ENCODE data around the gene MLLT3. TPM values are rescaled to one million over a fixed set of nuclear protein-coding genes. Genes with fewer than 3 reads are reported as not detected.

MLLT3 gene
- total RNA-seq, 4 donors from 2014 or later: 9.4 to 38.2 (median 30.2) TPM

- in situ Hi-C loops (cut with MboI; ENCODE audit: low pct_ligation_motif_present in 1 of 4, low pct_unique_long_range_greater_than_20kb in 1 of 4, low sequenced_read_pairs in 3 of 4): no loop called here
Measured at GRCh38 chr9:20598367-20598766, 23.9 kb downstream of the MLLT3 start.

DNA sequence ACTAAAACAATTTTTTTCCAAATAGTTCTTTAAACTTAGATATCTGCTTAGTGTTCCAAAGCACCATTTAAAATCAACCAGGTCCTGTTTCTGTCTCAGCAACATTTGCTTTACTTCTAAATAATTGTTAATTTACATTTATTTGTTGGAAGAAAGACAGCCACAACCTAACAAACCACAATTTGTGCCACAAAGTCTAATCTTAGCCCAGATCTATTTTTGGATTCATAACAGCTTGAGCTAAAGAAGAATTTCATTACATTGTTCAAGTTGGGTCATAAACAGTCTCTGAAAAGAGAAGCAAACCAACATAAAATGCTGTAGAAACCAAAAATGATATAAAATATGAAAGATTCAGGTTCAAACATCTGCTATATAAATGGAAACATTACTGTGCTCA is 24.4 kb downstream of the MLLT3 start:
- in situ Hi-C loops (cut with MboI; ENCODE audit: low pct_ligation_motif_present in 1 of 4, low pct_unique_long_range_greater_than_20kb in 1 of 4, low sequenced_read_pairs in 3 of 4) (no loop called here), intact Hi-C loops (cut with DNase I; ENCODE audit: low total_unique reads) (no loop called here)
- no peaks in the 10 kb centered on the region for H3K36me3 ChIP-seq
- H3K27me3 ChIP-seq: no peaks in the 10 kb centered on the region
- H3K4me1 ChIP-seq: peaks cover 10 to 32% (median 20%) of the 10 kb centered on the region in 4 donors
- no peak overlapping the region for H3K4me3 ChIP-seq
- peak overlapping the region in 2 of 4 donors; percentile 1 to 12 for H3K27ac ChIP-seq
- no peaks in the 10 kb centered on the region for H3K9me3 ChIP-seq
- no peak for TF ChIP-seq POLR2A (IDR thresholded peaks at IDR 0.05)
- TF ChIP-seq EP300 (IDR thresholded peaks at IDR 0.05; ENCODE audit: low read depth): no peak
- TF ChIP-seq, protein P1, sequence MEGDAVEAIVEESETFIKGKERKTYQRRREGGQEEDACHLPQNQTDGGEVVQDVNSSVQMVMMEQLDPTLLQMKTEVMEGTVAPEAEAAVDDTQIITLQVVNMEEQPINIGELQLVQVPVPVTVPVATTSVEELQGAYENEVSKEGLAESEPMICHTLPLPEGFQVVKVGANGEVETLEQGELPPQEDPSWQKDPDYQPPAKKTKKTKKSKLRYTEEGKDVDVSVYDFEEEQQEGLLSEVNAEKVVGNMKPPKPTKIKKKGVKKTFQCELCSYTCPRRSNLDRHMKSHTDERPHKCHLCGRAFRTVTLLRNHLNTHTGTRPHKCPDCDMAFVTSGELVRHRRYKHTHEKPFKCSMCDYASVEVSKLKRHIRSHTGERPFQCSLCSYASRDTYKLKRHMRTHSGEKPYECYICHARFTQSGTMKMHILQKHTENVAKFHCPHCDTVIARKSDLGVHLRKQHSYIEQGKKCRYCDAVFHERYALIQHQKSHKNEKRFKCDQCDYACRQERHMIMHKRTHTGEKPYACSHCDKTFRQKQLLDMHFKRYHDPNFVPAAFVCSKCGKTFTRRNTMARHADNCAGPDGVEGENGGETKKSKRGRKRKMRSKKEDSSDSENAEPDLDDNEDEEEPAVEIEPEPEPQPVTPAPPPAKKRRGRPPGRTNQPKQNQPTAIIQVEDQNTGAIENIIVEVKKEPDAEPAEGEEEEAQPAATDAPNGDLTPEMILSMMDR (IDR thresholded peaks at IDR 0.05): no peak
- DNase-seq: no peak

More at GRCh38 chr9:20598367-20598766, 23.9 kb downstream of the MLLT3 start:
- intact Hi-C loops (cut with DNase I; ENCODE audit: low total_unique reads): no loop called here
- H3K36me3 ChIP-seq: no peaks in the 10 kb centered on the region
- H3K9me3 ChIP-seq: no peaks in the 10 kb centered on the region
- DNase-seq: no peak
- peak overlapping the region in 1 of 4 donors; percentile 1 for H3K27ac ChIP-seq
- no peak overlapping the region for H3K4me3 ChIP-seq
- WGBS, 2 donors (ENCODE audit: low coverage in 1 of 2): 79 to 90% methylated on average over 1 of the region's 1 CpG
- no peaks in the 10 kb centered on the region for H3K27me3 ChIP-seq
- TF ChIP-seq POLR2AphosphoS5 (IDR thresholded peaks at IDR 0.05) (no peak), POLR2A (IDR thresholded peaks at IDR 0.05) (no peak), EP300 (IDR thresholded peaks at IDR 0.05; ENCODE audit: low read depth) (no peak)
- TF ChIP-seq, protein P1 (IDR thresholded peaks at IDR 0.05): no peak
- H3K4me1 ChIP-seq: peaks cover 13 to 33% (median 22%) of the 10 kb centered on the region in 4 donors

DNA sequence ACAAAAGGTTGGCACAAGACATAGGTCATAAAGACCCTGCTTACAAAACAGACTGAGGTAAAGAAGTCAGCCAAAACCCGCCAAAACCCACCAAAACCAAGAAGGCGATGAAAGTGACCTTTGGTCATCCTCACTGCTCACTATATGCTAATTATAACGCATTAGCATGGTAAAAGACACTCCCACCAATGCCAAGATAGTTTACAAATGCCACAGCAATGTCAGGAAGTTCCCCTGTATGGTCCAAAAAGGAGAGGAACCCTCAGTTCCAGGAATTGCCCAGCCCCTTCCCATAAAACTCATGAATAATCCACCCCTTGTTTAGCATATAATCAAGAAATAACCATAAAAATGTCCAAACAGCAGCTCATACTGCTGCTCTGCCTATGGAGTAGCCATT is 27.7 kb downstream of the MLLT3 start:
- no peak for DNase-seq
- Histone ChIP-seq H3K27me3 (no peaks in the 10 kb centered on the region), H3K27ac (no peak overlapping the region), H3K9me3 (no peaks in the 10 kb centered on the region), H3K4me1 (peaks cover 0 to 23% (median 9%) of the 10 kb centered on the region in 4 donors), H3K36me3 (no peaks in the 10 kb centered on the region), H3K4me3 (no peak overlapping the region)
- WGBS, 2 donors (ENCODE audit: low coverage in 1 of 2): 83 to 93% methylated on average over 3 of the region's 3 CpGs
- in situ Hi-C loops (cut with MboI; ENCODE audit: low pct_ligation_motif_present in 1 of 4, low pct_unique_long_range_greater_than_20kb in 1 of 4, low sequenced_read_pairs in 3 of 4) (no loop called here), intact Hi-C loops (cut with DNase I; ENCODE audit: low total_unique reads) (no loop called here)
- TF ChIP-seq, protein P1 (IDR thresholded peaks at IDR 0.05): no peak
- TF ChIP-seq EP300 (IDR thresholded peaks at IDR 0.05; ENCODE audit: low read depth) (no peak), POLR2AphosphoS5 (IDR thresholded peaks at IDR 0.05) (no peak), POLR2A (IDR thresholded peaks at IDR 0.05) (no peak)

- no peaks in the 10 kb centered on the region for H3K27me3 ChIP-seq
- intact Hi-C loops (cut with DNase I; ENCODE audit: low total_unique reads): no loop called here
- DNase-seq: no peak
- peak overlapping the region in 1 of 4 donors; percentile 10 for H3K27ac ChIP-seq
- no peaks in the 10 kb centered on the region for H3K9me3 ChIP-seq
- 54 to 57% methylated on average over 2 of the region's 2 CpGs for WGBS, 2 donors (ENCODE audit: low coverage in 1 of 2)
- H3K4me3 ChIP-seq: no peak overlapping the region
- H3K36me3 ChIP-seq: no peaks in the 10 kb centered on the region
- H3K4me1 ChIP-seq: peaks cover 0 to 23% (median 9%) of the 10 kb centered on the region in 4 donors
- TF ChIP-seq EP300 (IDR thresholded peaks at IDR 0.05; ENCODE audit: low read depth) (no peak), POLR2AphosphoS5 (IDR thresholded peaks at IDR 0.05) (no peak), POLR2A (IDR thresholded peaks at IDR 0.05) (no peak)
- TF ChIP-seq, protein P1 (IDR thresholded peaks at IDR 0.05): no peak
- in situ Hi-C loops (cut with MboI; ENCODE audit: low pct_ligation_motif_present in 1 of 4, low pct_unique_long_range_greater_than_20kb in 1 of 4, low sequenced_read_pairs in 3 of 4): no loop called here
Measured at GRCh38 chr9:20593537-20593936, 28.8 kb downstream of the MLLT3 start.
